Effector CD4-positive, alpha-beta T cell (primary cell): ENCODE results near the gene PTH1R.
A peak's percentile ranks its signal among the peaks of the same experiment; 100 is the strongest.
"Not testable (repeated sequence)": the region's sequence is repeated elsewhere in the genome, so short reads cannot be mapped to it uniquely, and the experiment has no call there.

Experiments
- DNase-seq: peaks from one replicate; pipeline ENCODE4 v3.0.0-alpha.2; 2020

PTH1R gene

GRCh38 chr3:46901591-46902187 lies 24.2 kb downstream of the PTH1R start:
- DNase-seq = no peak

- no peak for DNase-seq
Observed at GRCh38 chr3:46902188-46902631, 24.7 kb downstream of the PTH1R start.

GRCh38 chr3:46903341-46904302 lies 26.1 kb downstream of the PTH1R start:
- DNase-seq = no peak

GRCh38 chr3:46904303-46905212 lies 27.0 kb downstream of the PTH1R start:
- no peak for DNase-seq

GRCh38 chr3:46905213-46905560 lies 27.7 kb downstream of the PTH1R start:
- no peak for DNase-seq

- DNase-seq = no peak
Observed at GRCh38 chr3:46905661-46906451, 28.3 kb downstream of the PTH1R start.

GRCh38 chr3:46906471-46907058 lies 29.0 kb downstream of the PTH1R start:
- no peak for DNase-seq

- DNase-seq = no peak
Observed at GRCh38 chr3:46907271-46907670, 29.8 kb downstream of the PTH1R start.

GRCh38 chr3:46907960-46908293 lies 30.4 kb downstream of the PTH1R start:
- no peak for DNase-seq

GRCh38 chr3:46908294-46908985 lies 30.9 kb downstream of the PTH1R start:
- no peak for DNase-seq

GRCh38 chr3:46908986-46909534 lies 31.5 kb downstream of the PTH1R start:
- no peak for DNase-seq

- DNase-seq = peak; percentile 70
Observed at GRCh38 chr3:46909535-46910161, 32.1 kb downstream of the PTH1R start.

- no peak for DNase-seq
Observed at GRCh38 chr3:46910166-46910760, 32.7 kb downstream of the PTH1R start.

- DNase-seq = not testable (repeated sequence)
Observed at GRCh38 chr3:46910914-46911313, 33.4 kb downstream of the PTH1R start.

GRCh38 chr3:46912986-46913385 lies 35.5 kb downstream of the PTH1R start:
- DNase-seq = no peak

- no peak for DNase-seq
Observed at GRCh38 chr3:46913644-46914043, 36.1 kb downstream of the PTH1R start.

- no peak for DNase-seq
Observed at GRCh38 chr3:46914849-46915248, 37.3 kb downstream of the PTH1R start.

GRCh38 chr3:46915297-46915822 lies 37.8 kb downstream of the PTH1R start:
- no peak for DNase-seq

- DNase-seq = no peak
Observed at GRCh38 chr3:46916278-46916677, 38.8 kb downstream of the PTH1R start.

GRCh38 chr3:46916799-46917198 lies 39.3 kb downstream of the PTH1R start:
- DNase-seq = no peak
